GM18505 (cell line): ENCODE results near the gene C1orf35.

Source experiments
- ATAC-seq: cut with Tn5 transposase; IDR thresholded peaks from one replicate; pipeline ENCODE4 v1.9.1; 2021; ENCODE audit not compliant: unreplicated experiment
- POLR2A ChIP-seq: IDR thresholded peaks from 4 replicates; pipeline ENCODE4 v1.6.1; 2011; ENCODE audit warnings: borderline replicate concordance; ENCODE audit not compliant: insufficient read depth, insufficient read length; ENCODE audit errors: extremely low read depth

Gene C1orf35

GRCh38 chr1:228109962-228110488 lies 6.9 kb upstream of the C1orf35 start:
- peak; percentile 16 for ATAC-seq
- no peak for TF ChIP-seq POLR2A

GRCh38 chr1:228109073-228109961 lies 6.2 kb upstream of the C1orf35 start, which contains the start of gene MRPL55:
MRPL55 (minus strand) TSS chr1:228109299; CDS start chr1:228108260, 1,039 bp downstream.
- peak; percentile 95 for TF ChIP-seq POLR2A
- ATAC-seq: peak; percentile 87

- no peak for TF ChIP-seq POLR2A
- no peak for ATAC-seq
Measured at GRCh38 chr1:228108742-228109072, 5.6 kb upstream of the C1orf35 start.

GRCh38 chr1:228108055-228108690 lies 5.0 kb upstream of the C1orf35 start:
- no peak for TF ChIP-seq POLR2A
- ATAC-seq: no peak

- no peak for TF ChIP-seq POLR2A
- no peak for ATAC-seq
Measured at GRCh38 chr1:228107636-228108035, 4.5 kb upstream of the C1orf35 start.

GRCh38 chr1:228106800-228107054 lies 3.6 kb upstream of the C1orf35 start:
- ATAC-seq: no peak
- no peak for TF ChIP-seq POLR2A

GRCh38 chr1:228105996-228106799 lies 3.1 kb upstream of the C1orf35 start:
- ATAC-seq: no peak
- no peak for TF ChIP-seq POLR2A

GRCh38 chr1:228105270-228105995 lies 2.3 kb upstream of the C1orf35 start:
- no peak for TF ChIP-seq POLR2A
- ATAC-seq: no peak

GRCh38 chr1:228104526-228105269 lies 1.6 kb upstream of the C1orf35 start:
- no peak for ATAC-seq
- TF ChIP-seq POLR2A: no peak

- peak; percentile 33 for ATAC-seq
- no peak for TF ChIP-seq POLR2A
Measured at GRCh38 chr1:228101994-228102790, 933 bp downstream of the C1orf35 start.

GRCh38 chr1:228101614-228101993 lies 1.5 kb downstream of the C1orf35 start:
- no peak for TF ChIP-seq POLR2A
- ATAC-seq: no peak
